SK-N-SH (cell line): ENCODE results near the gene BRPF3. TPM values are rescaled to one million over a fixed set of nuclear protein-coding genes. Genes with fewer than 3 reads are reported as not detected.

ENCODE experiments used
- CTCF ChIA-PET: fragments of 300-600, 350-600 bp; formaldehyde crosslinking; extraction: SDS; loops from one replicate; lab custom pipeline; 2021; lab: Yijun Ruan, JAX
- POLR2A ChIA-PET: fragments of 350-600 bp; sonication (Branson Sonifier 250); formaldehyde crosslinking; extraction: SDS; loops from one replicate; lab custom pipeline; 2020; ENCODE audit warnings: antibody characterized with exemption, inconsistent platforms; lab: Yijun Ruan, JAX
- DNase-seq: peaks from one replicate; pipeline ENCODE4 v3.0.0; 2012
- H2AFZ ChIP-seq: fragments of 200-600 bp; sonication (generic); 2 replicates; pipeline ENCODE4 v1.8.1; 2016; ENCODE audit warnings: antibody characterized with exemption, mild to moderate bottlenecking, low read depth
- H3F3A ChIP-seq: fragments of 200-600 bp; sonication (generic); replicated peaks from 2 replicates; pipeline ENCODE3; 2016; ENCODE audit warnings: antibody characterized with exemption, mild to moderate bottlenecking; ENCODE audit not compliant: insufficient read depth
- H3K27ac ChIP-seq, 2 experiments: fragments of 200-500 bp in 1 of 2; fragments of 200-600 bp in 1 of 2; sonication (Bioruptor generic) in 1 of 2; sonication (generic), shearing (Covaris generic) in 1 of 2; 2 replicates each; pipeline versions ENCODE4 v1.5.1 to v1.6.1; 2014 to 2016; ENCODE audit warnings: low read depth in 2 of 2, inconsistent platforms in 1 of 2, low read length in 1 of 2, mild to moderate bottlenecking in 1 of 2, mixed read lengths in 1 of 2
- H3K27me3 ChIP-seq: fragments of 200-600 bp; sonication (generic), shearing (Covaris generic); 2 replicates; pipeline ENCODE4 v1.6.1; 2016; ENCODE audit warnings: mixed run types; ENCODE audit not compliant: insufficient read depth
- H3K36me3 ChIP-seq, 2 experiments: fragments of 200-500 bp in 1 of 2; fragments of 200-600 bp in 1 of 2; sonication (Bioruptor generic) in 1 of 2; sonication (generic) in 1 of 2; replicated peaks in 1 of 2; 2 replicates each; pipeline versions ENCODE3 to v1.5.1; 2014 to 2016; ENCODE audit warnings: low read length in 1 of 2, mild to moderate bottlenecking in 1 of 2; ENCODE audit not compliant: insufficient read depth in 2 of 2, control insufficient read depth in 1 of 2
- H3K4me1 ChIP-seq, 2 experiments: fragments of 200-500 bp in 1 of 2; fragments of 200-600 bp in 1 of 2; sonication (Bioruptor generic) in 1 of 2; sonication (generic), shearing (Covaris generic) in 1 of 2; 2 replicates each; pipeline versions ENCODE4 v1.5.1 to v1.6.1; 2014 to 2016; ENCODE audit warnings: low read depth in 1 of 2, low read length in 1 of 2, mixed run types in 1 of 2; ENCODE audit not compliant: insufficient read depth in 2 of 2, control insufficient read depth in 1 of 2
- H3K4me2 ChIP-seq: fragments of 200-600 bp; sonication (generic), shearing (Covaris generic); 2 replicates; pipeline ENCODE4 v1.6.1; 2017; ENCODE audit warnings: mixed run types
- H3K4me3 ChIP-seq, 2 experiments: fragments of 200-500 bp in 1 of 2; fragments of 200-600 bp in 1 of 2; sonication (Bioruptor generic) in 1 of 2; sonication (generic), shearing (Covaris generic) in 1 of 2; 2 replicates each; pipeline versions ENCODE4 v1.5.1 to v1.8.1; 2014 to 2016; ENCODE audit warnings: low read depth in 2 of 2, inconsistent platforms in 1 of 2, low read length in 1 of 2, mild to moderate bottlenecking in 1 of 2, mixed read lengths in 1 of 2, moderate library complexity in 1 of 2
- H3K79me2 ChIP-seq: fragments of 200-600 bp; sonication (generic); 2 replicates; pipeline ENCODE4 v1.8.1; 2017; ENCODE audit warnings: mild to moderate bottlenecking; ENCODE audit not compliant: insufficient read depth
- H3K9ac ChIP-seq: fragments of 200-600 bp; sonication (generic); 2 replicates; pipeline ENCODE4 v1.6.1; 2017; ENCODE audit warnings: mixed run types
- H3K9me2 ChIP-seq: fragments of 200-600 bp; sonication (generic); 2 replicates; pipeline ENCODE4 v1.6.1; 2017; ENCODE audit warnings: mixed run types
- H3K9me3 ChIP-seq: fragments of 200-600 bp; sonication (generic); 2 replicates; pipeline ENCODE4 v1.6.1; 2017; ENCODE audit warnings: mixed run types, mild to moderate bottlenecking, moderate library complexity
- H4K20me1 ChIP-seq: fragments of 200-600 bp; sonication (generic); 2 replicates; pipeline ENCODE4 v1.6.1; 2017; ENCODE audit warnings: mild to moderate bottlenecking, mixed run types; ENCODE audit not compliant: insufficient read depth
- CHD2 ChIP-seq: fragments of 150-350 bp; IDR thresholded peaks from 2 replicates; pipeline ENCODE4 v1.6.1; 2018; ENCODE audit warnings: low read length; ENCODE audit not compliant: partially characterized antibody
- FOSL2 ChIP-seq: IDR thresholded peaks from 2 replicates; pipeline ENCODE4 v1.4.0; 2012; ENCODE audit warnings: low read depth, mild to moderate bottlenecking, moderate library complexity, borderline replicate concordance
- GABPA ChIP-seq: IDR thresholded peaks from 2 replicates; pipeline ENCODE4 v1.4.0; 2012; ENCODE audit warnings: low read depth, mild to moderate bottlenecking
- GATA2 ChIP-seq: sonication (generic); formaldehyde crosslinking; IDR thresholded peaks from 2 replicates; pipeline ENCODE4 v1.5.0; 2020; ENCODE audit warnings: mild to moderate bottlenecking, missing genetic modification reagents
- IRF3 ChIP-seq: fragments of 150-350 bp; IDR thresholded peaks from 2 replicates; pipeline ENCODE4 v1.6.1; 2016; ENCODE audit warnings: mild to moderate bottlenecking, low read depth, low read length
- MAX ChIP-seq: IDR thresholded peaks from 2 replicates; pipeline ENCODE4 v1.4.0; 2012; ENCODE audit warnings: low read depth
- NRF1 ChIP-seq: IDR thresholded peaks from 2 replicates; pipeline ENCODE4 v1.6.1; 2012; ENCODE audit warnings: low read depth, mild to moderate bottlenecking, low read length
- RAD21 ChIP-seq: IDR thresholded peaks from 2 replicates; pipeline ENCODE4 v1.6.1; 2012; ENCODE audit warnings: mild to moderate bottlenecking, low read length
- REST ChIP-seq: IDR thresholded peaks from 2 replicates; pipeline ENCODE4 v1.6.1; 2012; ENCODE audit warnings: mild to moderate bottlenecking, low read depth, low read length, moderate library complexity
- RFX5 ChIP-seq: IDR thresholded peaks from 2 replicates; pipeline ENCODE4 v1.6.1; 2012; ENCODE audit warnings: mild to moderate bottlenecking, improper control_type of control experiment, low read length
- SMC3 ChIP-seq: IDR thresholded peaks from 2 replicates; pipeline ENCODE4 v1.6.1; 2012; ENCODE audit warnings: low read depth, low read length, improper control_type of control experiment
- TAF1 ChIP-seq: IDR thresholded peaks from 2 replicates; pipeline ENCODE4 v1.6.1; 2012; ENCODE audit warnings: low read depth, mild to moderate bottlenecking, low read length, moderate library complexity, borderline replicate concordance
- TCF12 ChIP-seq: IDR thresholded peaks from 2 replicates; pipeline ENCODE4 v1.4.0; 2012
- TEAD4 ChIP-seq: IDR thresholded peaks from 2 replicates; pipeline ENCODE4 v1.4.0; 2012; ENCODE audit warnings: mild to moderate bottlenecking, borderline replicate concordance; ENCODE audit not compliant: insufficient read depth
- USF2 ChIP-seq: fragments of 150-350 bp; IDR thresholded peaks from 2 replicates; pipeline ENCODE4 v1.6.1; 2017; ENCODE audit warnings: antibody characterized with exemption, low read length, low read depth, borderline replicate concordance
- WGBS: methylation state at CpG from one replicate; pipeline ENCODE4 v1.1.6; 2017; ENCODE audit warnings: low lambda C conversion rate; 5-methylcytosine and 5-hydroxymethylcytosine counted together
- polyA plus RNA-seq, 3 experiments: library from polyadenylated mRNA; depleted of rRNA; stranded (reverse); fragments of >200 nt; gene quantifications; 2 replicates each; pipeline ENCODE4 v1.2.3, GENCODE V29; 2012

The BRPF3 gene
- polyA plus RNA-seq, 1 of the 3 experiments (the other 2 are of a cell fraction), result 15.4 TPM

GRCh38 chr6:36220226-36220625 lies 23.7 kb downstream of the BRPF3 start:
- H4K20me1 ChIP-seq, result no peaks in the 10 kb centered on the region
- no peaks in the 10 kb centered on the region for H3K9me2 ChIP-seq
- no peaks in the 10 kb centered on the region for H3K27me3 ChIP-seq
- H2AFZ ChIP-seq, result no peak overlapping the region
- DNase-seq, result no peak
- 92% methylated on average over 4 of the region's 4 CpGs for WGBS
- no peaks in the 10 kb centered on the region for H3K9me3 ChIP-seq
- peaks cover 6% of the 10 kb centered on the region for H3F3A ChIP-seq
- H3K4me3 ChIP-seq, result no peak overlapping the region
- no peaks in the 10 kb centered on the region; the same call in 1 of the 2 replicates for H3K79me2 ChIP-seq
- H3K4me2 ChIP-seq, result no peak overlapping the region
- ChIA-PET POLR2A (no interaction called here), CTCF (no interaction called here)
- H3K9ac ChIP-seq, result no peak overlapping the region
- H3K36me3 ChIP-seq, result peaks cover 65 to 74% of the 10 kb centered on the region in 2 experiments
- H3K4me1 ChIP-seq, result peaks cover 6 to 7% of the 10 kb centered on the region in 2 experiments; a peak in 1 of 4 replicates
- H3K27ac ChIP-seq, result no peak overlapping the region
- TF ChIP-seq GABPA (no peak), TAF1 (no peak), RAD21 (no peak), FOSL2 (no peak), TEAD4 (no peak), GATA2 (CRISPR knock-in tag) (no peak), NRF1 (no peak)

GRCh38 chr6:36221674-36222073 lies 25.1 kb downstream of the BRPF3 start:
- Histone ChIP-seq H3F3A (no peaks in the 10 kb centered on the region), H4K20me1 (no peaks in the 10 kb centered on the region; the same call in 1 of the 2 replicates), H3K36me3 (peaks cover 64 to 80% of the 10 kb centered on the region in 2 experiments), H3K4me1 (peaks cover 0 to 8% of the 10 kb centered on the region in 2 experiments; a peak in 1 of 4 replicates), H3K27ac (no peak overlapping the region), H3K9ac (no peak overlapping the region), H3K27me3 (no peaks in the 10 kb centered on the region), H3K9me3 (no peaks in the 10 kb centered on the region), H3K4me3 (no peak overlapping the region), H3K4me2 (no peak overlapping the region), H3K9me2 (no peaks in the 10 kb centered on the region), H3K79me2 (no peaks in the 10 kb centered on the region; the same call in 1 of the 2 replicates), H2AFZ (no peak overlapping the region)
- DNase-seq, result no peak
- 92% methylated on average over 2 of the region's 2 CpGs for WGBS
- POLR2A ChIA-PET, result no interaction called here
- CTCF ChIA-PET, result interaction anchor here (1.1 to 2.1 kb wide), 2 partner anchors 23 to 81 kb away, joined by 3 to 6 read pairs; no protein-coding TSS in a partner anchor
- TF ChIP-seq CHD2 (no peak), GATA2 (CRISPR knock-in tag) (no peak)

GRCh38 chr6:36222924-36223323 lies 26.4 kb downstream of the BRPF3 start:
- no peaks in the 10 kb centered on the region; the same call in 1 of the 2 replicates for H4K20me1 ChIP-seq
- H3F3A ChIP-seq, result no peaks in the 10 kb centered on the region
- no peak overlapping the region for H3K4me2 ChIP-seq
- H3K27me3 ChIP-seq, result no peaks in the 10 kb centered on the region
- ChIA-PET CTCF (interaction anchor here (2.1 kb wide), 1 partner anchor 80 kb away, joined by 6 read pairs; no protein-coding TSS in a partner anchor), POLR2A (no interaction called here)
- peaks cover 66 to 83% of the 10 kb centered on the region in 2 experiments for H3K36me3 ChIP-seq
- H3K27ac ChIP-seq, result no peak overlapping the region
- no peaks in the 10 kb centered on the region; the same call in 1 of the 2 replicates for H3K79me2 ChIP-seq
- WGBS, result 92% methylated on average over 4 of the region's 4 CpGs
- H3K9me3 ChIP-seq, result no peaks in the 10 kb centered on the region
- peaks cover 0 to 8% of the 10 kb centered on the region in 2 experiments; a peak in 1 of 4 replicates for H3K4me1 ChIP-seq
- no peak overlapping the region for H3K4me3 ChIP-seq
- H2AFZ ChIP-seq, result no peak overlapping the region
- H3K9ac ChIP-seq, result no peak overlapping the region
- no peaks in the 10 kb centered on the region for H3K9me2 ChIP-seq
- DNase-seq, result no peak
- TF ChIP-seq TCF12 (no peak), REST (no peak), SMC3 (no peak), MAX (no peak), IRF3 (no peak), RFX5 (no peak), CHD2 (no peak), USF2 (no peak), TAF1 (no peak), RAD21 (no peak)
